Breast epithelium (tissue), 4 donors: ENCODE results near the gene CADPS2. TPM values are rescaled to one million over a fixed set of nuclear protein-coding genes. Genes with fewer than 3 reads are reported as not detected.

Experiments used
- DNase-seq, 2 donors: peaks; one replicate each; pipeline ENCODE4 v3.0.0-alpha.2; 2019; ENCODE audit warnings: low spot score in 2 of 2
- H3K27ac ChIP-seq, 2 donors: fragments of 200-600 bp; sonication (generic) in 1 of 2; one replicate each; pipeline ENCODE4 v1.5.1; 2016 to 2019; ENCODE audit warnings: mild to moderate bottlenecking in 1 of 2
- H3K27me3 ChIP-seq, 2 donors: fragments of 200-600 bp; sonication (generic) in 1 of 2; one replicate each; pipeline versions ENCODE4 v1.5.1 to v1.6.0; 2017 to 2019; ENCODE audit warnings: control low read depth in 1 of 2, mild to moderate bottlenecking in 1 of 2
- H3K36me3 ChIP-seq: fragments of 200-600 bp; one replicate; pipeline ENCODE4 v1.5.1; 2019
- H3K4me1 ChIP-seq, 2 donors: fragments of 200-600 bp; sonication (generic); one replicate each; pipeline ENCODE4 v1.5.1; 2016 to 2019; ENCODE audit warnings: control low read depth in 1 of 2
- H3K4me3 ChIP-seq, 3 donors: fragments of 200-600 bp; sonication (generic); 1 replicate in 2 of 3; 2 replicates in 1 of 3; pipeline ENCODE4 v1.5.1; 2016 to 2019; ENCODE audit warnings: mild to moderate bottlenecking in 3 of 3, moderate library complexity in 2 of 3
- H3K9me3 ChIP-seq, 2 donors: fragments of 200-600 bp; sonication (generic) in 1 of 2; one replicate each; pipeline ENCODE4 v1.5.1; 2016 to 2019; ENCODE audit warnings: control low read depth in 1 of 2
- CTCF ChIP-seq, 3 donors: fragments of 450-650 bp; IDR thresholded peaks; one replicate each; pipeline ENCODE4 v1.5.1; 2016 to 2017; ENCODE audit warnings: antibody characterized with exemption in 3 of 3, mild to moderate bottlenecking in 3 of 3, moderate library complexity in 3 of 3
- POLR2A ChIP-seq: fragments of 450-650 bp; IDR thresholded peaks from one replicate; pipeline ENCODE4 v1.6.1; 2016; ENCODE audit warnings: antibody characterized with exemption, mild to moderate bottlenecking, moderate library complexity
- POLR2AphosphoS5 ChIP-seq, 3 donors: sonication (generic); formaldehyde crosslinking; IDR thresholded peaks; one replicate each; pipeline ENCODE4 v1.6.1; 2017; ENCODE audit warnings: antibody characterized with exemption in 3 of 3
- intact Hi-C: fragments of 100-400 bp; cut with DNase I; formaldehyde crosslinking; loops from one replicate; pipeline ENCODE4 v1.15.1; 2023; ENCODE audit warnings: low total_unique reads
- total RNA-seq, 3 donors: library from RNA; depleted of rRNA; stranded (reverse); fragments of >200 nt; gene quantifications; one replicate each; pipeline ENCODE4 v1.1.0, GENCODE V29; 2016

CADPS2 gene
- total RNA-seq, 3 donors from 2014 or later, result 12.3 to 67.5 (median 66.5) TPM

DNA sequence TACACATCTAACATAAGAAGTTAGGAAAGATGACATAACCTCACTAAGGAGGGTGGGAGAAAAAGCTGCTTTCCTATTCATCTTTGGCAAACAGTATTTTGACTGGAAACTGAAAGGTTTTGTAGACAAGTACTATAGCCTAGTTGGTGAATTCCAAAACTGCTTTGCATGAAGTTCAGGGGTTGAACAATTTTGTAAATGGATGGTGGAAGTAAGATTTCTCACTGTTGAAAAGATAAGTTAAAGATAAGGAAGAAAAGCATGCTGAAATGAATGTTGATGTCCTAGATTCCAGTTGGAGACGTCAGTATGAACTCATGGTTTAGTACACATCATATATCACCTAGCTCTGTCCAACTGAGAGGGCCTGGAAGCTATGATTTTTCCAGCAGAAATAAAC lies 422.6 kb downstream of the CADPS2 start:
- no peaks in the 10 kb centered on the region for H3K9me3 ChIP-seq
- no peaks in the 10 kb centered on the region for H3K27me3 ChIP-seq
- TF ChIP-seq POLR2A, result no peak
- TF ChIP-seq POLR2AphosphoS5 (IDR thresholded peaks at IDR 0.05), result no peak
- no peak for TF ChIP-seq CTCF (IDR thresholded peaks at IDR 0.05)
- no peak overlapping the region for H3K27ac ChIP-seq
- intact Hi-C loops, result no loop called here
- H3K36me3 ChIP-seq, result no peaks in the 10 kb centered on the region
- H3K4me3 ChIP-seq, result no peak overlapping the region
- H3K4me1 ChIP-seq, result no peaks in the 10 kb centered on the region
- no peak for DNase-seq

DNA sequence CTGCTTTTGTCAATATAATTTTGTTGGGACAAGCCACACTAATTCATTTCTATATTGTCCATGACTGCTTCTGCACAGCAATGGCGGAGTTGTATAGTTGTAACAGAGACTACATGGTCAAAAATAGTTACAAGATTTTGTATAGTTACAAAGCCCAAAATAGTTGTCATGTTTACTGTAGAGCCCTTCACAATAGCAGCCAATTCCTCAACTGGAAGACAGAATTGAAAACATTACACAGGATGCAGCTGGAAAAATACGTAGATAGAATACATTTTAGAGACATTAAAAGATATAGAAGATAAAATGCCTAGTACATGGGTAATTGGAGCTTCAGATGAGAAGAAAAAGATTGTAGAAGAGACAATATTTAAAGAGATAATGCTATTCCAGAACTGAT lies 425.3 kb downstream of the CADPS2 start:
- Histone ChIP-seq H3K4me1 (no peaks in the 10 kb centered on the region), H3K27me3 (no peaks in the 10 kb centered on the region), H3K36me3 (no peaks in the 10 kb centered on the region), H3K27ac (no peak overlapping the region), H3K4me3 (no peak overlapping the region), H3K9me3 (no peaks in the 10 kb centered on the region)
- TF ChIP-seq POLR2AphosphoS5 (IDR thresholded peaks at IDR 0.05) (no peak), POLR2A (no peak), CTCF (IDR thresholded peaks at IDR 0.05) (no peak)
- DNase-seq, result no peak
- intact Hi-C loops, result no loop called here

GRCh38 chr7:122457969-122458368 lies 428.3 kb downstream of the CADPS2 start:
- no peaks in the 10 kb centered on the region for H3K36me3 ChIP-seq
- H3K27ac ChIP-seq, result no peak overlapping the region
- no peaks in the 10 kb centered on the region for H3K27me3 ChIP-seq
- TF ChIP-seq POLR2A, result no peak
- TF ChIP-seq CTCF (IDR thresholded peaks at IDR 0.05), result no peak
- no peak for TF ChIP-seq POLR2AphosphoS5 (IDR thresholded peaks at IDR 0.05)
- no peak overlapping the region for H3K4me3 ChIP-seq
- no peaks in the 10 kb centered on the region for H3K4me1 ChIP-seq
- intact Hi-C loops, result no loop called here
- no peaks in the 10 kb centered on the region for H3K9me3 ChIP-seq
- no peak for DNase-seq

GRCh38 chr7:122457325-122457724 lies 428.9 kb downstream of the CADPS2 start:
- no peak for TF ChIP-seq POLR2A
- TF ChIP-seq CTCF (IDR thresholded peaks at IDR 0.05), result no peak
- TF ChIP-seq POLR2AphosphoS5 (IDR thresholded peaks at IDR 0.05), result no peak
- Histone ChIP-seq H3K27me3 (no peaks in the 10 kb centered on the region), H3K9me3 (no peaks in the 10 kb centered on the region), H3K36me3 (no peaks in the 10 kb centered on the region), H3K27ac (no peak overlapping the region), H3K4me3 (no peak overlapping the region), H3K4me1 (no peaks in the 10 kb centered on the region)
- intact Hi-C loops, result no loop called here
- no peak for DNase-seq

DNA sequence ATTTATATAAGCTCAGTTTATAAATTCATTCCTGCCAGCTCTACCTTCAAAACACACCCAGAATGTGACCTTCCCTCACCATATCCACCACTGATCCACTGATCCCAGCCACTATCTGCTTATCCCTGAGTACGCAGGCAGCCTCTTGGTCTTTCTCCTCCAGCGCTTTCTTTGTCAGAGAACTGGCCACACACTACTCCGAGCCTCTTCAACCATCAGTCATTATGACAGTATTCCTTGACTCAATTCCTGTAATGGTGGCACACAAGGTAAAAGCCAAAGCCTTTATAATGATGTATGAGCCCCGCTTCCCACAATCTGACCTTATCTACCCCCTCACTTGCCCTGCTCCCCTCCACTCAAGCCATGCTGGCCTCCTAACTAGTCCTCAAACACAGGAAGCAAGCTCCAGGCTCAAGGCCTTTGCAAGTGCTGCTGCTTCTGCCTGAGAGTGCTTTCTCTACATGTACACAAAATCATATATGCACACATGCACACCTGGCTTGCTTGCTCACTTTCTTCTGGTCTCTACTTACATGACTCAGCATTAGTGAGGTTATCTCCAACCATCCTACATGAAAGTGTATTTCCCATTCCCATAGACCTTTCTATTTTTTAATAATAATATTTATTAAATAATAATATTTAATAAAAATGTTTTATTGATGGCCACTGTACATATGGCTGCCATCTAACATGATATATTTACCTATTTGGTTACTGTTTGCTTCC lies 431.3 kb downstream of the CADPS2 start:
- no peak for DNase-seq
- no peak overlapping the region for H3K4me3 ChIP-seq
- H3K27ac ChIP-seq, result no peak overlapping the region
- no peaks in the 10 kb centered on the region for H3K9me3 ChIP-seq
- H3K27me3 ChIP-seq, result no peaks in the 10 kb centered on the region
- H3K36me3 ChIP-seq, result no peaks in the 10 kb centered on the region
- intact Hi-C loops, result no loop called here
- H3K4me1 ChIP-seq, result no peaks in the 10 kb centered on the region
- TF ChIP-seq CTCF (IDR thresholded peaks at IDR 0.05), result no peak
- TF ChIP-seq POLR2A, result no peak
- no peak for TF ChIP-seq POLR2AphosphoS5 (IDR thresholded peaks at IDR 0.05)
